Skin epidermis (tissue), 12 donors: ENCODE results near the gene CRIM1.

ENCODE experiments used
- H3K27ac ChIP-seq, 21 experiments: fragments of 200-600 bp; sonication (generic) in 11 of 21; one replicate each; pipeline ENCODE4 v1.5.0; 2020; ENCODE audit warnings: mild to moderate bottlenecking in 3 of 21, inconsistent platforms in 2 of 21, moderate library complexity in 2 of 21
- H3K4me3 ChIP-seq, 7 experiments: fragments of 200-600 bp; sonication (generic) in 2 of 7; one replicate each; pipeline ENCODE4 v1.5.0; 2020; ENCODE audit warnings: inconsistent platforms in 2 of 7, mild to moderate bottlenecking in 2 of 7, moderate library complexity in 1 of 7

CRIM1 gene

DNA sequence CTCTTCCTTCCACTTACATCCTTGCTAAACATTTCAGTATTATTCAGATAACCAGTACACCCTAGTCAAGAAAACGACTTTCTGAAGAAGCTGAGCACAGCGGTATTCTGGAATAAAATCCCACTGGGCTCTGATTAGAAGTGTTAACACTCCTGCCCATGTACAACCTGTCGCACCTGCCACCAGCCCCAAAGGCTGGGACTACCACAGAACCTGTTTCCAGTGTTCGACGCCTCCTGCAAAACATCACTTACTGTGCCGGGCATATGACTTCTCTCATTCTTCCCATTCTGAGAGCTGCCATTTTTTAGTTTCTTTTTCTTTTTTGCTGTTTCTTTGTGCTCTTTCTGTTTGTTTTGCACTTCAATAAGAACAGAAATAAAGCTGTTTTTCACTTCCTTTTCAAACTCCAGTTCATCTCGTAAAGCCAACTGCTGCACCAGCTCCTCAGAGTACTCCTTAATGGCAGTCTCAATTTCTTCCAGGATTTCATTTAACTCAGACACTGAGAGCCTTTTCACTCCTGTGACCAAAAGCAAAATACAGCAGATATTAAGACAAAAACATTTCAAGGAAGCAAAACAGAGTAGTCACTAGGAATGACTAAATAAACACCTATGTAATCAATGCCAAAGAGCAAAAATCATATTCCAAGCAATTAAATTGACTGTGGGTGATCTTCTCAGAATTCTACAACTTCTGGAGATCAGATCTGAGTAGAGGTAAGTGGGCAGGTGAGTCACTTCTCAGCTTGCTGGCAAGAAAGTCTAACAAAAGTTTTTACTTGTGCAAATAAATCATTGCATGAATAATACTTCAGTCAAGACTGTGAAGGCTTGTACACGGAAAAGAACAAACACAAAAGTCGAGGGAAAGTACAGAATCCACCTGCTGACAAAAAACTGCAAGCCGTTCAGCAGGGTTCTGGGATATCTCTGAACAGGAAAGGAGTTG is 223.0 kb downstream of the CRIM1 start:
- no peak overlapping the region for H3K4me3 ChIP-seq
- peak overlapping the region in 1 of 21 experiments; percentile 31 for H3K27ac ChIP-seq

DNA sequence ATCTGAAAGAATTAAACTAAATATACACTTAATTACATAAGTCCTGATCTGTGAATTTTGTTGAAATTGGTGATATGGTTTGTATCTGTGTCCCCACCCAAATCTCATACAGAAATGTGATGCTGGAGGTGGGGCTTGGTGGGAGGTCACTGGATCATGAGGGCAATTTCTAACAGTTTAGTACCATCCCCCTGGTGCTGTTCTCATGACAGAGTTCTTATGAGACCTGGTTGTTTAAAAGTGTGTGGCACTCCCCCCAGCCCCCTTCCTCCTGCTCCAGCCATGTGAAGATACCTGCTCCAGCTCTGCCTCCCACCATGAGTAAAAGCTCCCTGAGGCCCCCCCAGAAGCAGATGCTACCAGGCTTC is 223.7 kb downstream of the CRIM1 start:
- H3K4me3 ChIP-seq: no peak overlapping the region
- H3K27ac ChIP-seq: no peak overlapping the region

DNA sequence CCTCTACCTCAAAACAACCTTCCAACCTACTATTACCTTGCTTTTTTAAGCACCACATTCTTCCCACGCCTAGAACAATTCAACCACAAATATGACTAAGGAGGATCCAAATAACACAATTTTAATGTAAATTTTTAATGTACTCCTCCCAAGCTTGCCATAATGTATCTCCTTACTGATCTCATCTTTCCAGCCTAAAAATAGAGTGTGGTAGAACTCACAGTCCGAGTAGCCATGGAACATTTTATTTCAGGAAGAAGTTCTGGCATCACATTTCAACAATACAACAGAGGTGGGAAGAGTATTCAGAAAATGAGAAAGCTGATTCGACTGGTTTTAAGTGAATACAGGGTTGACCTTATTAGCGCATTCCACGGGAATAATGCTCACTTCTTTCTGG is 227.0 kb downstream of the CRIM1 start:
- H3K27ac ChIP-seq: no peak overlapping the region

DNA sequence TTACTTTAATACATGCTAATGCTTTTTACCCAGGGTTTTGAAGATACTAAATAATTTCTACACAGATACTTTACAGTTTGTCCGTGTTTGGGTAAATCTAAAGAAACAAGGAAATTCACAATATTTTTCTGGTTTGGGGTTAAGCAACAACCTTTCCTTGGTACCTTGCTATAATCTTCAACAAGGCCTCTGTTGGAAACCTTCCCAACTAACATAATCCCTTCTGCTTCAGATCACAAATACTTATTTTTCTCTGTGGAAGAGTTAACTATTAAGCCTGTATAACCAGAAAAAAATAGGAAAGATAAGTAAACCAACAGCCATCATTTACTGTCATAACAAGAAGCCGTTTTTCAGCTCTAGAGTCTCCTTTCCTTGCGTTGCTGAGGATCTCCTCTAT is 227.4 kb downstream of the CRIM1 start:
- H3K27ac ChIP-seq: no peak overlapping the region

More for the DNA sequence above, 227.0 kb downstream of the CRIM1 start:
- H3K4me3 ChIP-seq: no peak overlapping the region

DNA sequence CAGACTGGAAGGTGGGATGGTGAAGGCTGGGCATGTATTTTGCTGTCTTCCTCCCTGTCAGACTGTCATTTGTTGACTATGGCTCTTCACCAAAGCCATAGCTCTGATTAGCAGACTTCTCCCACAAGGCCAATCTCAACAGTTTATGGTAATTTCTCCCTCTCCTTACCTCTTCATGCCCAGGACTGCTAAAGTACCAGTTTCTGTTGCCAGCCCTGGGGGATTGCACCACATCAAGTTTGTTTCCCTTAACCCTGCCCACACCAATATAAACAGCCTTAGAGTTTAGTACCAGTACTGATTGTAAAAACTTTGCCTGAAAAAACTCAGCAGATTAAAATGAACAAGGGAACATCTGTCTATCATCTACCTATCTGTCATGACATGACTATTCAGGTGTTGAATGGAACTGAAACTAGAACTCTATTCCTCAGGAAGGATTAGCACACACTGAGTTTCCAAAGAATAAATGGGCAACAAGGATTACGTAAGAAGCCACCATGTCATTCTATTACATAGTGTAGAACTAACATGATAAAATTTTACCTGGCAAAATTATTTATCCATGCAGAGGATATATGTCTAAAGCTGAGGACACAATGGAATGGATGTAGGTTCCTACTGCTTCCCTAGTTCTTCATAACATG is 228.7 kb downstream of the CRIM1 start:
- Histone ChIP-seq H3K4me3 (no peak overlapping the region), H3K27ac (no peak overlapping the region)

More for the DNA sequence above, 227.4 kb downstream of the CRIM1 start:
- H3K4me3 ChIP-seq: no peak overlapping the region

DNA sequence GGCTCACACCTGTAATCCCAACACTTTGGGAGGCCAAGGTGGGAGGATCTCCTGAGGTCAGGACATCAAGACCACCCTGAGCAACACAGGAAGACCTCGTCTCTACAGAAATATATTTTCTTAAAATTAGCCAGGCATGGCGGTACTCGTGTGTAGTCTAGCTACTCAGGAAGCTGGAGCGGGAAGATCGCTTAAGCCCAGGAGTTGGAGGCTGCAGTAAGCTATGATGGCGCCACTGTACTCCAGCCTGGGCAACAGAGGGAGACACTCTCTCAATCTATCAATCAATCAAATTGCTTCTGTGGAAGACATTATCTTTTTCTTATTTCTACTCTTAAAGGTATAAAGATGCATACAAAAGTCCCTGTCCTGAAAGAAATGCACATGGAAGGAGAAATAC is 231.1 kb downstream of the CRIM1 start:
- Histone ChIP-seq H3K27ac (no peak overlapping the region), H3K4me3 (no peak overlapping the region)

DNA sequence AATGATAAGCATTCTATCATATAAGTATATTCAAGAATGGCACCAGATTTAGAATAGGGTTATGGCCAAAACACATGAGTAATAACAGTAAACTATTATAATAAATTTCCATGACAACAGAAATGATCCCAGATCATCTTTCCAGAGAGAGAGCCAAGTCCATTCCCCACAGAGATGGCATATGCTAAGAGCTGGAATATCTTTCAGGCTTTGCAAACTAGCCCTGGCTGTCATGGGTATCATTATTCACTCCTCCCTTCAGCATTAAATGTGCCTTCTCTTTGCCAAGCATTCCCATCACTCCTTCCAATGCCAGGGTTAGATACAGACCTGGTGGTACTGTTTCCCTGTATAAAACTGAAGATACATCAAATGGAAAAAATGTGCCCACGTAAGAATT is 231.5 kb downstream of the CRIM1 start:
- H3K27ac ChIP-seq: no peak overlapping the region

DNA sequence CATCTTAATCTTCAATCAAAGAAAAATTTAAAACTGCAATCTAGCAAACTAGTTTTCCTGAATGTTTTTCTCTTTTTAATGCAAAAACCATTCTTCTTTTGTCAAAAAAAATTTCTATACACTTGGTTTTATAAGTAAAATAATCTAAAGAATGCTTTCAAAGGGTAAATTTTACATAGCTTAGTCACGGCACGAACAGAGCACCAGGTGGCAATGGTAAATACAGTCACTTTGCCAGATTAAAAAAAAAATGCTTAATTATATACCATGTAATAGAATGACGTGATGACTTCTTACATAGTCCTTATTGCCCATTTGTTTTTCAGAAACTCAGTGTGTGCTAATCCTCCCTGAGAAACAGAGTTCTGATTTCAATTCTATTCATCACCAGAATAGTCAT is 232.0 kb downstream of the CRIM1 start:
- Histone ChIP-seq H3K4me3 (no peak overlapping the region), H3K27ac (no peak overlapping the region)

More for the DNA sequence above, 231.5 kb downstream of the CRIM1 start:
- H3K4me3 ChIP-seq: no peak overlapping the region

DNA sequence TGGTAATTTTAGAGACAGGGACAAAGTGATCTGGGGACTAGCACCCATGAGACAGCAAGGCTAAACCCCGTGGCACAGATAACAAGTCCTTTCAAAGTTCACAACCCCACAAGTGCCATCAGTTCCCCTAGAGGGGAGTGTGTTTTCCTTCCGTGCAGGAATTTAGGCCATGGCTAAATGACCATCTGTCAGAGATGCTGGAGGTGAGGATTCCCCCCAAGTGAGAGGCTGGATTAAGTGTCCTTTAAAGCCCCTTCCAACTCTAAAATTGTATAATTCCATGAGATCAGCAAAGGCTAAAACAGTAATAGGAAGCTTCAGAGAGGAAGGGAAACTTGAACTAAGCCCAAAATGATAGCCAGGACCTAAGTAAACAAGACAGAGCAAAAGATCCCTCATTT is 233.7 kb downstream of the CRIM1 start:
- Histone ChIP-seq H3K27ac (no peak overlapping the region), H3K4me3 (no peak overlapping the region)

DNA sequence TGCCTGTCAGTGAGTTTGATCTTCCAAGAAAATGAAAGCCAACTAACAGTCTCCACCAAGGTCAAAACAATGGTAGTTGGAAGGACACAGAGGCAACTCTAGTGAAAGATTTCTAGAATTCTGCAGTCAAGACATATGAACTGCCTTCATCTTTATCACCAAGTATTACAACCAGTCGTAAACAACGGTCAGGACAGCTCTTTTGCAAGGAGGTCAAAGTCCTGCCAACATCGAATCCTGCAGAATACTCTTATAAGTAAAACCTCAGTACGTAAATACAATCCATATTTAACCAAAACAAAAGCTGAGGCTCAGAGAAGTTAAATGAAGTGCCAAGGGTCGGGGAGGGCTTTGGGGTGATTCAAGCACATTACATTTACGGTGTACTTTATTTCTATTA is 239.3 kb downstream of the CRIM1 start:
- Histone ChIP-seq H3K27ac (no peak overlapping the region), H3K4me3 (no peak overlapping the region)

DNA sequence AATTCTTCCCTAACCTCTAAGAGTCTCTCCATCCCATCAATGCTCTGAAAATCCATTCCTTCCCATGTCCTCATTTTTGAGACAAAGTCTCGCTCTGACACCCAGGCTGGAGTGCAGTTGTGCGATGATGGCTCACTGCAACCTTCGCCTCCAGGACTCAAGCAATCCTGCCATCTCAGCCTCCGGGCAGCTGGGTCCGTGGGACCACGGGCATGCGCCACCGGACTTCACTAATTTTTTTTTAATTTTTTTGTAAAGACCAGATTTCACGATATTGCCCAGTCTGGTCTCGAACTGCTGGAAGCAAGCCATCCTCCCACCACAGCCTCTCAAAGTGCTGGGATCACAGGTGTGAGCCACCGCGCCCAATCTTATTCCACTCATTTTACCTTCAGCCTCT is 240.8 kb downstream of the CRIM1 start:
- H3K4me3 ChIP-seq: peak overlapping the region in 2 of 7 experiments; percentile 73 to 99
- no peak overlapping the region for H3K27ac ChIP-seq

DNA sequence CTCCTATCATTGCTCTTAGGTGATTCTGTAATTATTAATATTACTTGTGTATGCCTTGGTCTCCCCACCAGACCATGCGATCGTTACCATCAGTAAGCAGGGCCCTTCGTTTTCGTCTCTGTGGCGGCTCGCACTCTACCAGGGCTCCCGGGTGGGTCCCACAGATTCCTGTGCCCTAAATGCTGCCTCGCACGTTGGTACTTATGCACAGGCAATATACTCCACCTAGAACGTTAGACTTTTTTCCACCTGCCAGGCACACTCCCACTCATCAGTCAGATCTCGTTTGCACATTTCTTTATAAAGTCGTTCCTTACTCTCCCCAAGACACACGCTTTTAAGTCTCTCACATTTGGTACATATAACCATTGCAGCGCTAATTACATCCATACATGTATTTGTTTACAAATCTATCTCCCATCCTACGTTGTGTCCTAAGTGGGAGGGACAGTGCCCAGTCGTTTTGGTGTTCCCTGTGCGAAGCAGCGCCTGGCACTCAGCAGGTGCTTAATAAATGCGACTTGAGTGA is 241.5 kb downstream of the CRIM1 start:
- peak overlapping the region in 15 of 21 experiments; percentile 91 to 100 (median 96) for H3K27ac ChIP-seq

DNA sequence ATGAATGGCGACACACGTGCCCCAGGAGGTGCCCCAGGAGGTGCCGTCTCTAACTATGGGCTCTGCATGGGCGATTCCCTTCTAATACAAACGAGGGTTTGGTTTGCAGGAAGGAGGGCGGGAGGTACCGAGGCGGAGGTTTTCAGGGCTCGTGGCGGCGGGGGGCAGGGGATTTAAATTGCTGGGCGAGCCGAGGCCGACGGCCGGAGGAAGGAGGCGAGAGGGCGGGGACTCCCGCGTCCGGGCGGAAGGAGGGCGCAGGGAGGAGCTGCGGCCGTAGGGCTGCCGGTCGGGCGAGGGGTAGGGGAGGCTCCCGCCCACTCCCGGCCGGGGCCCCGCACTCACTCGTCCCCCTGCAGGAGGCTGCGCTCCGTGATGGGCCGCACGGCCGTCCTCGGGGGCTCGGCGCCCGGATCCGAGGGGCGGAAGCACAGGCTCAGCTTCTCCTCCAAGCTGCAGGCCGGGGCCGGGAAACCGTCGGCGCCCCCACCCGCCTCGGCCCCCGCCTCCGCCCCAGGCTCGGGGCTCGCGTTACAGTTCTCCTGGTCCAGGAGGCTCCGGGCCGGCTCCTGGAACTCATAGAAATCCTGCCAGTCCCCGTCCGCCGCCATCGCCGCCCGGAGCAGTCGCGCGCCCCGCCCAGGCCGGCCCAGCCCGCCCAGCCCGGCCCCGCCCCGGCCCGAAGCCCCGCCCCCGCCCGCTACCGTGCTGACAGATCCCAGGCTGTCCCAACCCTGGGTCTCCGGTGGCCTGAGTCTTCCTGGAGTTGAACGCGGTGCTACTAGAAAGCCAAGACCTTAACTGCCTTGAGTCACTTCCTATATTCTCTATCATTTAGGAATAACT is 242.2 kb downstream of the CRIM1 start, which contains the start of gene FEZ2:
Gene FEZ2 (minus strand): TSS at position 637 of the 846 bp plus-strand sequence. CDS start 26 bp downstream, at position 611.
- peak within 1 kb of the TSS; percentile 91 to 100 (median 96) for H3K27ac ChIP-seq
- peak within 1 kb of the TSS; percentile 72 to 99 (median 94) for H3K4me3 ChIP-seq

More for the DNA sequence above, 241.5 kb downstream of the CRIM1 start:
- peak overlapping the region; percentile 72 to 99 (median 94) for H3K4me3 ChIP-seq
